ENCODE results near the gene DFFA.

GRCh38 chr1:10407201-10407600, 65.1 kb downstream of the DFFA start:
- TF ChIP-seq CTCF (conservative IDR thresholded peaks at IDR 0.05; ENCODE audit: low read depth, low read length) (no peak), RAD21 (IDR thresholded peaks at IDR 0.05; ENCODE audit: low read length) (no peak), SMC3 (IDR thresholded peaks at IDR 0.05; ENCODE audit: low read depth, low read length) (no peak), POLR2A (IDR thresholded peaks at IDR 0.05; ENCODE audit: low read depth, low read length) (no peak), RFX5 (IDR thresholded peaks at IDR 0.05; ENCODE audit: low read depth, low read length) (no peak), ELK1 (IDR thresholded peaks at IDR 0.05; ENCODE audit: borderline replicate concordance, low read depth, low read length) (no peak), MAFK (IDR thresholded peaks at IDR 0.05; ENCODE audit: low read depth, low read length) (no peak), CEBPB (IDR thresholded peaks at IDR 0.05; ENCODE audit: low read depth, low read length) (no peak), CHD1 (IDR thresholded peaks at IDR 0.05; ENCODE audit: low read depth, low read length) (no peak), MAZ (IDR thresholded peaks at IDR 0.05; ENCODE audit: borderline replicate concordance, low read depth, low read length) (no peak), MXI1 (IDR thresholded peaks at IDR 0.05; ENCODE audit: borderline replicate concordance, low read depth, low read length) (no peak)
